HG02852 (cell line): Measurements from ENCODE around the gene GPR78.

Experiments used
- ATAC-seq: cut with Tn5 transposase; IDR thresholded peaks from one replicate; pipeline ENCODE4 v1.9.1; 2021; ENCODE audit warnings: mild to moderate bottlenecking, moderate library complexity; ENCODE audit not compliant: unreplicated experiment

The GPR78 gene

GRCh38 chr4:8580321-8581093 is at the start of gene GPR78:
TSS of gene GPR78 (plus strand) at chr4:8580392. CDS start at chr4:8580983, 591 bp downstream.
- ATAC-seq: no peak

- ATAC-seq: no peak
These were observed 47.9 kb upstream of the GPR78 start for GRCh38 chr4:8532245-8532781.

GRCh38 chr4:8533274-8533865 is 46.8 kb upstream of the GPR78 start:
- peak; percentile 43 for ATAC-seq

- peak; percentile 89 for ATAC-seq
These were observed 46.1 kb upstream of the GPR78 start for GRCh38 chr4:8534129-8534528.

GRCh38 chr4:8534611-8535010 is 45.6 kb upstream of the GPR78 start:
- no peak for ATAC-seq

- no peak for ATAC-seq
These were observed 43.7 kb upstream of the GPR78 start for GRCh38 chr4:8536467-8536866.

- no peak for ATAC-seq
These were observed 43.1 kb upstream of the GPR78 start for GRCh38 chr4:8537041-8537461.

GRCh38 chr4:8538076-8538702 is 42.0 kb upstream of the GPR78 start:
- no peak for ATAC-seq

GRCh38 chr4:8538703-8539567 is 41.3 kb upstream of the GPR78 start:
- ATAC-seq: no peak

GRCh38 chr4:8539661-8540060 is 40.5 kb upstream of the GPR78 start:
- ATAC-seq: peak; percentile 33

GRCh38 chr4:8540072-8540471 is 40.1 kb upstream of the GPR78 start:
- ATAC-seq: peak; percentile 73

- ATAC-seq: no peak
These were observed 39.6 kb upstream of the GPR78 start for GRCh38 chr4:8540586-8540985.

- ATAC-seq: no peak
These were observed 39.2 kb upstream of the GPR78 start for GRCh38 chr4:8540991-8541390.

GRCh38 chr4:8541981-8542715 is 38.0 kb upstream of the GPR78 start:
- ATAC-seq: no peak

GRCh38 chr4:8542776-8543525 is 37.2 kb upstream of the GPR78 start:
- no peak for ATAC-seq

GRCh38 chr4:8543623-8544022 is 36.6 kb upstream of the GPR78 start:
- no peak for ATAC-seq

- ATAC-seq: no peak
These were observed 35.9 kb upstream of the GPR78 start for GRCh38 chr4:8544282-8544681.

- no peak for ATAC-seq
These were observed 35.3 kb upstream of the GPR78 start for GRCh38 chr4:8544741-8545438.

GRCh38 chr4:8545439-8545765 is 34.8 kb upstream of the GPR78 start:
- ATAC-seq: no peak
